NCI-H2227 (cell line): ENCODE measurements around the gene ADGB.
"Not testable (repeated sequence)": the region's sequence is repeated elsewhere in the genome, so short reads cannot be mapped to it uniquely, and the experiment has no call there.

Source experiments
- DNase-seq: peaks from one replicate; lab custom pipeline; 2025; ENCODE audit not compliant: unreplicated experiment; lab: John Stamatoyannopoulos, UW

ADGB gene

DNA sequence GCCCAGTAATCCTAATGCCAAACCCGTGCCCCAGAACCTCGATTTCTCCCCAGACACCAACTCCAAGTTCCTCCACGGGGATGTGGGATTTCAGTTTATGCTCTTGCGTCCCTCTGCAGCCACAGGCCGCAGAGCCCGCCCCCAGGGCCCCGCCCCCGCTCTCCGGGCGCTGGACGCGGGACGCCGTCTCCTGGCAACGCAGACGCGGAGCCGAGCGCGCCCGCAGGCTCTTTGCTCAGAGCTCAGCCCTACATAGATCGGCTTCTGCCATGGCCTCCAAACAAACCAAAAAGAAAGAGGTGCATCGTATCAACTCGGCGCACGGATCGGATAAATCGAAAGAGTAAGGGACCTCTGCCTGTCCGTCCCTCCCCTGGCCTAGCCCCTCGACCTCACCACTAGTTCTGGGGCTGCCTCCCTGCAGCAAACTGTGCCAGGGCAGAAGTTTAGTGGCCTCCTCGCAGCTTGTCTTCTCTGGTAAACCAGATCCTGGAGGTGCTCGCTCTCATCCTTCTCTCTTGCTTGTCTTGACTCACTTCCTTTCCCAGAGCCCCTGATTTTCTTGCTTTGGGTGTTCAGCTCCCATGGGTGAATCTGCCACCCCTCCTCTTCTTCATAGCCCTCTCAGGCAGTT, at the start of gene ADGB:
ADGB (plus strand) TSS at position 201 of the 634 bp plus-strand sequence; CDS start at position 270, 69 bp downstream.
- peak; percentile 64 for DNase-seq

DNA sequence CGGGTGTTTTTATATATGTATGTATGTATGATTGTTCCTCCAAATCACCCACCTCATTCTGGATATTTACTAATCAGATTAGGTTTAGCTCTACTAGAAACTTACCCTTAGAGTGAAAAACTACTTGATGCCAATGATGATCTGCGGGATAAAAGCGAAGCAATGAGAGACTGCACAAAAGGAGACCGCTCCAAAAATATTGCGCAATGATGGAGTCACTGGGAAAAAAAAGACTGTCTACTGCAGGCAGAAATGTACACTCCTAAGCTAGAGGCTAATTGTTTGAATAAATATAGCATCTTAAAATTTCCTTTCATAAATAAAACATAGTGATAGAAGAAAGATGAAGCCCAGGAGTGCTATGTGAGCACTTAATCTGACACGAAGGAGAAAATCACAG, 47.9 kb upstream of the ADGB start:
- no peak for DNase-seq

- DNase-seq = no peak
These were observed 47.2 kb upstream of the ADGB start for GRCh38 chr6:146551545-146551944.

DNA sequence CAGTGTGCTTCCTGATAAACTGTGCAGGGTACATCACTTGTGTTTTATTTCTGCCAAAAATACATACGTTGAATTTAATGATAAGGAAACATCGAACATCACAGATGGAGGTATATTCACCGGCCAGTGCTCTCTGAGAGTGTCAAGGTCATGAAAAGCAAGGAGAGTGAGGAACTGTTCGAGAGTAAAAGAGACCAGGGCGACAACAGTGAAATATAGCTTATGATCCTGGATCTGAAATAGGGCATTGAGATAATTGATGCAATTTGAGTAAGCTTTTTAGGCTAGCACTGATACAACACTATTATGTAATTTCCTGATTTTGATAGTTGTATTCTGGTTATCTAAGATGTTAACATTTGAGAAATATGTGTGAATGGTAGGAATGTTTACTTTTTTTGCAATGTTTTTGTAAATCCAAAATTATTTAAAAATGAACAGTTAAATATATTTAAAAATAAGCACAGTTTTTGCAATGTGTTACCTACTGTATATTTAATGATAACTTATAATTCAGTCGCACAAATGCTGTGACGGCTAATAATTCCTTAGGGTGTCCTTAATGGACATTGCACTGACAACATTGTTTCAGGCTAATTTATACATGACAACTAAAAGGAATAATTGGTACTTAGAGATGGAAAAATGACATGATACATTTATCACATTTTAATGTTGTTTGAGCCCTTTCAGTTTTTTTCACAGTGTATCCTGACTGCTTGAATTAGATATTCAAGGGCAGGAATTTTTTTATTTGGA, 45.2 kb upstream of the ADGB start:
- DNase-seq = no peak

DNA sequence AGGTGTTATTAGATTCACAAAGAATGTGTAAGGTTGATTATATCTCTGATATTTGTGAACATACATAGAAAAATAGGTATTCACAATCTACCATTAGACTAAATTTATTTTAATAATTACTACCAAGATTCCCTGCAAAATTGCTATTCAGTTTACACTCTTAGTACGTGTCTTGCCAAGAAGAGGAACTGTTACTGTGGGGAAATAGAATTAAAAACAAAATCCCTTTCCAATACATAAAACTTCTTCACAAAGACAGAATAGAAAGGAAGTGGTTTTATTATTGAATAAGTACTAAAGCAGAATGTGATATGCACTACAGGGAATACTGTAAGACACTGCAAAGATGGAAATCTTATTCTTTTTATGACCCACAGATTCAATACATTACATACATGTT, 38.2 kb upstream of the ADGB start:
- DNase-seq = no peak

- not testable (repeated sequence) for DNase-seq
These were observed 32.1 kb upstream of the ADGB start for GRCh38 chr6:146566661-146567060.

GRCh38 chr6:146568619-146569018, 30.2 kb upstream of the ADGB start:
- DNase-seq = not testable (repeated sequence)

- DNase-seq = no peak
These were observed 24.6 kb upstream of the ADGB start for GRCh38 chr6:146574211-146574610.

GRCh38 chr6:146578054-146578453, 20.7 kb upstream of the ADGB start:
- DNase-seq = no peak

DNA sequence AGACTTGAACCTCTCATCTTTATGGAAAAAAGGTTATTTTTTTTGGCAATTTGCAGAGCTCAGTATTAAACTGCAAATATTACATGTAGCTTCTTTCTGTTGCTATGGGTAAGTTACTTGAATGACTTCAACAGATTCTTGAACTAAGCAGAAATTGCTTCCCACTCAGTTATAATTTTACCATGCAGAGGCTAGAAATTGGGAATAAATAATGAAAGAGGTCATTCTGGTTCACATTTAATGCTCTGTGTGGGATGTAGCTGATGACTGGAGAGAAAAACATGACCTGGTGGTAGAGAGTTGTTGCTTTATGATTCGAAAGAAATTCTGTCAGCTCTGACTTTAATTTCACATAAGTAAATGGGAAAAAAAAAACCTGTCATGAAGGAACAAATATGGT, 16.8 kb upstream of the ADGB start:
- DNase-seq = no peak

GRCh38 chr6:146582857-146583256, 15.9 kb upstream of the ADGB start:
- no peak for DNase-seq

- no peak for DNase-seq
These were observed 14.8 kb upstream of the ADGB start for GRCh38 chr6:146583966-146584365.

GRCh38 chr6:146587459-146587858, 11.3 kb upstream of the ADGB start:
- DNase-seq = no peak

DNA sequence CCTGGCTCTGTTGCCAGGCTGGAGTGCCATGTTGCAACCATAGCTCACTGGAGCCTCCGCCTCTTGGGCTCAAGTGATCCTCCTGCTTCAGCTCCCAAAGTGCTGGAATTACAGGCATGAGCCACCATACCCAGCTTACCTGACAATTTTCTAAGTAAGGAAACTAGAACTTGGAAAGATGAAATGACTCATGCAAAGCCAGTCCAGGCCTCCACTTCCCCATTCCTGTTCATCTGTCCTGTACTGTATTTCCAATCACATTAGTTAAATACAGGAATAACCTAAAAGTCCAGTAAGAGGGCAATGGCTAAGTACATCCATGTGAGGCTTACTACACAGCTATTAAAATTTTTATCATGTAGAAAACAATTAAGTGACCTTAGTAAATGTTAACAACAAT, 8.3 kb upstream of the ADGB start:
- no peak for DNase-seq

DNA sequence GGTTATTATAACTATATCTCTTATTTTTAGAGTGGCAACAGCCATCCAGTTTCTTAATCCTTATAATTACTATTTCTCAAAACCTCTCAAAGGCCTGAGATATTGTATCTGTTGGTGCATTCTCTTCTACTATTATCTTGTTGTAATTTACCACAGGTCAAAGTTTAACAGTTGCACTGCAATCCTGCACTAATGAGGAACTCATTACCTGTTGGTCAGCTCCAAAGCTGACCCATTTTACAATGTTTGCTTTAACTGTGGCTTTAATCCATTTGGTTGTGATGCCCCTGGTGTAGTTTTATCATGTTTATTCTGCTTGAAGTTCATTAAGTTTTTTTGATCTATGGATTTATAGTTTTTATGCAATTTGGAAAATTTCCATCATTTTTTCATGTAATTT, 6.3 kb upstream of the ADGB start:
- no peak for DNase-seq

DNA sequence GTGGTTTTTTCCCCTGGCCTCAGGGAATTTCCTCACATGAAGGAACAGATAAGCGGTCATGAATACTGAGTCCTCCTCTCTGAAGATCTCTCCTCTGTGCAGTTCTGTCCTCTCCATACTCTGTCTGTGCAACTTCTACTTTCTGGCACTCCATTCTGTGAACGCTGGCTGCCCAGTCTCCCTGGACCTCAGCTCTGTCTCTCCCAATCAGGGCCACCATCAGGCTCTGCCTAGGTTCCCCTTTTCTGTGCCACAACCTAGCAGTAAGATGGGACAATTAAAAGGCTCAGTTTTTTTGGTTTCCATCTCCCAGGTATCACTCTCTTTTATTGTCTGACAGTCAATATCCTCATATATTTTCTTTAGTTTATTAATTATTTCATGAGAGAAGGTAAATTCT, 4.8 kb upstream of the ADGB start:
- DNase-seq = no peak

- no peak for DNase-seq
These were observed 4.3 kb upstream of the ADGB start for GRCh38 chr6:146594495-146594894.

DNA sequence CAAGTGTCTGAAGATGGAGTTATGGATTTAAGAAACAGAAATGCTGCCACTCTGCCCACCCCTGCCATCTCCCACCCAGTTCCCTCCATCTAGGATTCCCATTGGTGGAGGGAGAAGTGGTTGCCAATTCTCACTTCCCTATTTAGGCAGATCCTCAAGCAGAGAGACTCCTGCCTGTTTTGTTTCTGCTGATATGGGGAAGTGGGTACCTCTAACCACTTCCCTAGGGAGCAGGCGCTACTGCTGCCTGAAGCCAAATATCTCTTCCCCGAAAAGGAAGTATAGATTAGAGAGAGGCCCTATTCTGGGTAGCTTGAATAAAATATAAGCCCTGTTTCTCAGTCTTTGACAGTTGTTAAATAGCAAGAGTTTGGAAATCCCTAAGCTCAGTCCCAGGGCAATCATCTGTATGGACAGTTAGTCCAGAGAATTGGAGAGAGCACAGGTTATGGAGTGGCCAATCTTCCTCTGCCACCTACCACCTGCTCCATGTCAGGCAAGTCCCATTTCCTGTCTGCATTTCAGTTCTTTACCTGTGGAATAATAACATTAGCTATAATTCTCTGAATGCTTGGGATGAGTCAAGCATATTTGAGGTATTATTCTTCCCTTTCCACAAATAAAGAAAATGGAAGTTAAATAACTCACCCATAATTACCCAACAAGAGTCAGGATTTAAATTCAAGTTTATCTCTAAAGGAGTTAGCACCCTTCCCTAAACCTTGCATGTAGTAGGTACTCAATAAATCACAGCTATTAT, 2.6 kb upstream of the ADGB start:
- DNase-seq = no peak

GRCh38 chr6:146601352-146601751, 2.6 kb downstream of the ADGB start:
- no peak for DNase-seq

- DNase-seq = no peak
These were observed 3.8 kb downstream of the ADGB start for GRCh38 chr6:146602526-146602925.

- DNase-seq = no peak
These were observed 15.2 kb downstream of the ADGB start for GRCh38 chr6:146613947-146614346.

DNA sequence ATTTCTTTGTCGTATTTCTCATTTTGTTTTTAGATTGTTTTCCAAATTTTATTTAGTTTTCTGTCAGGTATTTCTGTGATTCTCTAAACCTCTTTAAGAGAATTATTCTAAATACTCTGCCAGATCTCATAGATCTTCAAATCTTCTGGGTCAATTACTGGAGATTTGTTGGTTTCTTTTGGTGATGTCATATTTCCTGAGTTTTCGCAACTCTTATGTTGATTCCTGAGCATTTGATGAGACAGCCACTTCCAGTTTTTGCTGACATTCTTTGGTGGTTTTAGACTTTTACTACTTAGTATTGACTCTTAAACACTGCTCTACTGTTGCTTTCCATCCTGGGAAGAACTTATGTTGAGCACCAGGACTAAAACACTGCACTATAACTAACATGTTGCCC, 21.9 kb downstream of the ADGB start:
- no peak for DNase-seq
